SJSA1 (cell line): ENCODE results near the gene FBXO21. TPM values are rescaled to one million over a fixed set of nuclear protein-coding genes. Genes with fewer than 3 reads are reported as not detected.
A peak's percentile ranks its signal among the peaks of the same experiment; 100 is the strongest.

Experiments
- DNase-seq, 2 experiments: peaks; one replicate each; pipeline ENCODE4 v3.0.0-alpha.2; 2015 to 2020; ENCODE audit warnings: low spot score in 2 of 2, low read depth in 1 of 2
- H3K27ac ChIP-seq: fragments of 250-450 bp; sonication (Bioruptor Pico); 2 replicates; pipeline ENCODE4 v1.5.1; 2020; ENCODE audit warnings: mild to moderate bottlenecking, moderate library complexity
- H3K27me3 ChIP-seq: fragments of 250-450 bp; sonication (Bioruptor Pico); replicated peaks from 2 replicates; pipeline ENCODE4 v1.5.1; 2020; ENCODE audit warnings: mild to moderate bottlenecking, moderate library complexity
- H3K36me3 ChIP-seq: fragments of 250-450 bp; sonication (Bioruptor Pico); 2 replicates; pipeline ENCODE4 v1.5.1; 2020; ENCODE audit warnings: mild to moderate bottlenecking
- H3K4me1 ChIP-seq: fragments of 250-450 bp; sonication (Bioruptor Pico); replicated peaks from 2 replicates; pipeline ENCODE4 v1.6.1; 2021; ENCODE audit warnings: mild to moderate bottlenecking
- H3K4me3 ChIP-seq: fragments of 250-450 bp; sonication (Bioruptor Pico); 2 replicates; pipeline ENCODE4 v1.5.1; 2020; ENCODE audit warnings: mild to moderate bottlenecking
- H3K9me3 ChIP-seq: fragments of 250-450 bp; sonication (Bioruptor Pico); replicated peaks from 2 replicates; pipeline ENCODE4 v1.5.1; 2020; ENCODE audit warnings: mild to moderate bottlenecking
- total RNA-seq: library from RNA; depleted of rRNA; stranded (reverse); fragments of >200 nt; shearing (Covaris generic); gene quantifications from 2 replicates; pipeline ENCODE4 v1.2.3, GENCODE V29; 2014

FBXO21 gene
- total RNA-seq, 1 experiment from 2014 or later: 37.1 TPM

- Histone ChIP-seq H3K27ac (no peak overlapping the region), H3K36me3 (no peaks in the 10 kb centered on the region), H3K4me1 (no peaks in the 10 kb centered on the region), H3K4me3 (no peak overlapping the region), H3K27me3 (no peaks in the 10 kb centered on the region), H3K9me3 (peaks cover 27% of the 10 kb centered on the region)
- DNase-seq: no peak
Observed at GRCh38 chr12:117127933-117128823, 62.1 kb downstream of the FBXO21 start.

DNA sequence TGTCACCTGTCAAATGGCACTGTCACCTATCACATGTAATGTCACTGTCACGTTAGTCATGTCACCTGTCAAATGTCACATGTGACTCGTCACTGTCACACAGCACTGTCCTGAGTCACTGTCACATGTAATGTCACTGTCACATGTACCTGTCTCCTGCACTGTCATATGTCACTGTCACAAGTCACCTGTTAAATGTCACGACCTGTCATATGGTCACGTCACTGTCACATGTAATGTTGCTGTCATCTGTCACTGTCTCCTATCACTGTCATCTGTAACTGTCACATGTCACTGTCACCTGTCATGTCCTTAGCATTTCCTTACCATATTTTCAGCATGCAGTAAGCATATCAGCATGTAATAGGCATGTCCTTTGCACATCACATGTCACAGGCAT is 63.9 kb downstream of the FBXO21 start:
- no peaks in the 10 kb centered on the region for H3K27me3 ChIP-seq
- DNase-seq: no peak
- H3K27ac ChIP-seq: no peak overlapping the region
- H3K9me3 ChIP-seq: peaks cover 27% of the 10 kb centered on the region
- no peak overlapping the region for H3K4me3 ChIP-seq
- H3K36me3 ChIP-seq: no peaks in the 10 kb centered on the region
- H3K4me1 ChIP-seq: no peaks in the 10 kb centered on the region

DNA sequence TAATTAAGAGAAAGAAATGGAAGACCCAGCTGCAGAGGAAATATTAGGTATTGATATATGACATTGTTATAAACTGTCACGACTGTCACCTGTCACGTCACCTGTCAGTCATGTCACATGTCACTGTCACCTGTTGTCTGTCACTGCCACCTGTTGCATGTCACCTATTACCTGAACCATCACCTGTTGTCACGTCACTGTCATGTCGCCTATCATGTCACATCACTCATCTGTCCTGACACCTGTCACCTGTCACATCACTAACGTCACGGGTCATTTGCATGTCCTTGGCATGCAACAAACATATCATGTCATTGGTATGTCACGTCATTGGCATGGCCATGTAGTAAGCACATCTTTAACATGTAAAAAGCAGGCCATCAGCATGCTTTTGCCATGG is 64.5 kb downstream of the FBXO21 start:
- no peaks in the 10 kb centered on the region for H3K4me1 ChIP-seq
- H3K36me3 ChIP-seq: no peaks in the 10 kb centered on the region
- no peak for DNase-seq
- peaks cover 27% of the 10 kb centered on the region for H3K9me3 ChIP-seq
- no peak overlapping the region for H3K27ac ChIP-seq
- no peak overlapping the region for H3K4me3 ChIP-seq
- H3K27me3 ChIP-seq: no peaks in the 10 kb centered on the region

- Histone ChIP-seq H3K36me3 (no peaks in the 10 kb centered on the region), H3K9me3 (peaks cover 27% of the 10 kb centered on the region), H3K27ac (no peak overlapping the region), H3K27me3 (no peaks in the 10 kb centered on the region), H3K4me3 (no peak overlapping the region), H3K4me1 (no peaks in the 10 kb centered on the region)
- no peak for DNase-seq
Observed at GRCh38 chr12:117125272-117125613, 65.0 kb downstream of the FBXO21 start.

GRCh38 chr12:117124421-117125271 is 65.6 kb downstream of the FBXO21 start:
- no peaks in the 10 kb centered on the region for H3K36me3 ChIP-seq
- no peak overlapping the region for H3K27ac ChIP-seq
- H3K9me3 ChIP-seq: peaks cover 27% of the 10 kb centered on the region
- H3K4me3 ChIP-seq: no peak overlapping the region
- DNase-seq: no peak
- no peaks in the 10 kb centered on the region for H3K27me3 ChIP-seq
- no peaks in the 10 kb centered on the region for H3K4me1 ChIP-seq

DNA sequence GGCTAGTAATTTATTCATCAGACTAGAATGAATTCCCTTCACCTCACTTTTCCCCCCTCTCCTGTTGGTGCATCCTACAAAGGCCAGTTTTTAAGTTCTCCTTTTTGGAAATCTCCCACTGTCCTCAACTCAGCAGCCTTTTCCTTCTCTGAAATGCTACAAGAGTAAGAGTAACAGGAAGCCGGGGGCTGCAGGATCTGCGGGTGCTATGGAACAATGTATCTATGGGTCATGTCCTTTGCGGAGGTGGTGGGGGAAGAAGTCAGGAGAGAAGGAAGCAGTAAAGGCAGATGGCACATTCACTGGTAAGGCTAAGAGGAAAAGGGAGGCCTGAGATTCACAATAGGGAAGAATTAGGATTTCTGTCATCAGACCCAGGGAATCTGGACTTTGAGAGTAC is 68.8 kb downstream of the FBXO21 start:
- Histone ChIP-seq H3K27ac (no peak overlapping the region), H3K9me3 (peaks cover 4% of the 10 kb centered on the region), H3K36me3 (no peaks in the 10 kb centered on the region), H3K4me1 (no peaks in the 10 kb centered on the region), H3K4me3 (no peak overlapping the region), H3K27me3 (no peaks in the 10 kb centered on the region)
- no peak for DNase-seq

- Histone ChIP-seq H3K27ac (no peak overlapping the region), H3K4me3 (no peak overlapping the region), H3K36me3 (no peaks in the 10 kb centered on the region), H3K4me1 (no peaks in the 10 kb centered on the region), H3K27me3 (no peaks in the 10 kb centered on the region), H3K9me3 (no peaks in the 10 kb centered on the region)
- no peak for DNase-seq
Observed at GRCh38 chr12:117120787-117121186, 69.5 kb downstream of the FBXO21 start.

DNA sequence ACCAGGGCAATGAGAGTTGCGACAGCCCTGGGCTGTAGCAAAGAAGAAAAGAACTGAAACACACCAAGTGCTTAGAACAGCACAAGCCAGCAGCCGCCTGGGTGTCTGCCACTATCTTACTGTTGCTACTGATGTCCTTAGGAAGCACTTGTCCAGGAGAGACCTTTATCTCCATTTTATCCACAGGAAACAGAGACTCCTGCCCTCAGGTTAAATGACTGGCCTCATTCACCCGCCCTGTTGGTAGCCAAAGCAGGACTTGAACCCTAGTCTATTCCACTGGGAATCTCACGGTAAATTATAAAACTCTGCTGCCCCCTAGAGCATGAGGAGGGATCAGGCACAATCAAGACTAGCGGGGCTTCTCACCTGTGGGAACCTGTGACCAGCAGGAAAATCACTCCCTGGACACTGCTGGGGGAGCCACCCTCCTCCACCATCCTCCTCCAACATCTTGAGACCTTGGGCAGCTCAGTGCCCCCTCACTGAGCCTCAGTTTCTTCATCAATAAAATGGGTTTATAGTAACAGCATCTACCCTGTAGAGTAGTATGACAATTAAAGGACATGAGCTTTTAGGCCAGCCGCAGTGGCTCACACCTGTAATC is 70.6 kb downstream of the FBXO21 start:
- no peak overlapping the region for H3K4me3 ChIP-seq
- no peaks in the 10 kb centered on the region for H3K27me3 ChIP-seq
- peak in 1 of 2 experiments; percentile 22 for DNase-seq
- no peaks in the 10 kb centered on the region for H3K9me3 ChIP-seq
- H3K27ac ChIP-seq: no peak overlapping the region
- H3K36me3 ChIP-seq: no peaks in the 10 kb centered on the region
- no peaks in the 10 kb centered on the region for H3K4me1 ChIP-seq

- no peak overlapping the region for H3K27ac ChIP-seq
- H3K4me3 ChIP-seq: no peak overlapping the region
- no peaks in the 10 kb centered on the region for H3K4me1 ChIP-seq
- H3K9me3 ChIP-seq: no peaks in the 10 kb centered on the region
- H3K36me3 ChIP-seq: no peaks in the 10 kb centered on the region
- no peak for DNase-seq
- no peaks in the 10 kb centered on the region for H3K27me3 ChIP-seq
Observed at GRCh38 chr12:117118838-117119591, 71.3 kb downstream of the FBXO21 start.

DNA sequence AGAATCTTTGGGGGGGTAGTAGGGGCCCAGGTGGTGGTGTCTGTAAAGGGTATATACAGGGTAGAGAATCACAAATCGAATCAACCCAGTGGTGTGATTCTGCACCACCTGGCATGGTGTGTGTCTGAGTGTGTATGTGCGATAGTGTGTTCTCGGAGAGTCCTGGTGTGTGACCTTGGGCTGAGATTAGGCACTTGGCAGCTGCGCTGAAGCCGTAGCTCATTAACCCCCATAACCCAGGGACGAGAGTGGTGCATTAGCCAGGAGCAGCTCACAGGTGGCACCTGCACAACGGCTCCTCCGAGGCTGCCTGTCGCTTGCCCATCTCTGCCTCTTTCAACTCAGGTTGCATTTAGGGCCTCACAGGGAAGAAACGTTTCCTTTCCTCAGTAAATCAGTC is 75.5 kb downstream of the FBXO21 start:
- H3K4me3 ChIP-seq: no peak overlapping the region
- peaks cover 7% of the 10 kb centered on the region; the same call in 1 of the 2 replicates for H3K27me3 ChIP-seq
- no peak for DNase-seq
- no peaks in the 10 kb centered on the region for H3K36me3 ChIP-seq
- H3K4me1 ChIP-seq: no peaks in the 10 kb centered on the region
- no peaks in the 10 kb centered on the region; the same call in 1 of the 2 replicates for H3K9me3 ChIP-seq
- H3K27ac ChIP-seq: no peak overlapping the region

DNA sequence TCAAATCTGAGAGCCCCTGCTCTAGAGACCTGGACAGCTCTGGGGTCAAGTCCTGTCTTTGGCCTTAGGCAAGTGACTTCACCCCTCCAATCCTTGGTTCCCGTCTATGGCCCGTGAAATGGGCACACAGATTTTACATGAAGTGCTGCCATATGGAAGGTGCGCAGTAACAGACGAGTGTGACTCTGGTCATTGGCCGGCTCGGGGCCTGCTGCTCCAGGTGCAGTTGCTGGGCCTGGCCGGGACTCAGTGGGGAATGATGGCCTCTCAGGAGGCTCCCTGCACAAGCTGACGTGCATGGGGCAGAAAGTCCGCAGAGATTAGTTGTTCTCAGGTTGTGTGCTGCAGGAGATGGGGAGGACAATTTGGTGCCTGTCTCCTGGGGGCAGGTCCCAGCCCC is 77.0 kb downstream of the FBXO21 start:
- H3K4me1 ChIP-seq: no peaks in the 10 kb centered on the region
- H3K9me3 ChIP-seq: no peaks in the 10 kb centered on the region; the same call in 1 of the 2 replicates
- H3K4me3 ChIP-seq: no peak overlapping the region
- H3K27me3 ChIP-seq: peaks cover 9% of the 10 kb centered on the region; the same call in 1 of the 2 replicates
- DNase-seq: no peak
- no peak overlapping the region for H3K27ac ChIP-seq
- H3K36me3 ChIP-seq: no peaks in the 10 kb centered on the region

DNA sequence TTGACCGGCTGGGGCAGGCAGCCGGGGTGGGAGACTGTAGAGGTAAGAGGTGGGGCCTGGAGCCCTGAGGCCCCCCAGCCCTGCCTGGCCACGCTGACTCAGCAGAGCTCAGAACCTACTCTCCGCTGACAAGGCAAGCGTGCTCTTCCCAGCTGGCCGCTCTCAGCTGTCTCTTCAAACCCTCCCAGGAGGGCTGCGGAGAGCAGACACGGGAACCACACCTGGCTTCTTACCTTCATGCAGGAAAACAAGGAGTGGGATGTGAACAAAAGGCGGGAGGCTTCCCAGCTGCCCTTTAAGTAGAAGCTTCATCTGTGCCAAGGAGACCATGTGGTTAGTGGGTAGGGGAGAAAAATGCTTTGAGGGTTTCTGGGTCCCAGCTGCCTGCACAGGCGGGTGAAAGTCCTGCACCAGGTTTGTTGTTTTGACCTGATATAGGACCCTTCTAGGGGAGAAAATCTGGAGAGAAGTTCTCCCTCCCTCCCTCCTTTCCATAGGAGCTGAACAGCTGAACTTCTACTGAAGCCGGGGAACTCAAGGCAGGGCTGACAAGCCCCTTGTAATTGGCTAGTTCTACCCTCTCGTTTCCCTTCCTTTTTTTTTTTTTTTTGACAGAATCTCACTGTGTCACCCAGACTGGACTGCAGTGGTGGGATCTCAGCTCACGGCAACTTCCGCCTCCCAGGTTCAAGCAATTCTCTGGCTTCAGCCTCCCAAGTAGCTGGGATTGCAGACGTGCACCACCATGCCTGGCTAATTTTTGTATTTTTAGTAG is 78.3 kb downstream of the FBXO21 start:
- DNase-seq: no peak
- H3K4me3 ChIP-seq: no peak overlapping the region
- no peaks in the 10 kb centered on the region; the same call in 1 of the 2 replicates for H3K9me3 ChIP-seq

More for the DNA sequence above, 78.3 kb downstream of the FBXO21 start:
- Histone ChIP-seq H3K4me1 (no peaks in the 10 kb centered on the region), H3K27ac (no peak overlapping the region), H3K27me3 (peaks cover 9% of the 10 kb centered on the region; the same call in 1 of the 2 replicates), H3K36me3 (no peaks in the 10 kb centered on the region)
